Effector memory CD4-positive, alpha-beta T cell (primary cell): Measurements from ENCODE around the gene STK31.
"Not testable (repeated sequence)": the region's sequence is repeated elsewhere in the genome, so short reads cannot be mapped to it uniquely, and the experiment has no call there.

Source experiments
- DNase-seq, 3 donors: peaks; one replicate each; pipeline ENCODE4 v3.0.0-alpha.2; 2020
- H3K27ac ChIP-seq: 2 replicates; pipeline ENCODE4 v1.7.0; 2013; ENCODE audit warnings: mild to moderate bottlenecking, low read length, moderate library complexity; ENCODE audit not compliant: insufficient read depth, poor library complexity, severe bottlenecking
- H3K27me3 ChIP-seq: replicated peaks from 2 replicates; pipeline ENCODE4 v1.7.0; 2013; ENCODE audit warnings: mild to moderate bottlenecking, low read length; ENCODE audit not compliant: insufficient read depth, control insufficient read depth, poor library complexity, severe bottlenecking
- H3K36me3 ChIP-seq: 2 replicates; pipeline ENCODE4 v1.7.0; 2013; ENCODE audit warnings: mild to moderate bottlenecking, low read length, moderate library complexity; ENCODE audit not compliant: control insufficient read depth, insufficient read depth
- H3K4me1 ChIP-seq: 2 replicates; pipeline ENCODE4 v1.7.0; 2013; ENCODE audit warnings: low read length, mild to moderate bottlenecking; ENCODE audit not compliant: control insufficient read depth, insufficient read depth, poor library complexity, severe bottlenecking
- H3K4me3 ChIP-seq: 2 replicates; pipeline ENCODE4 v1.7.0; 2013; ENCODE audit warnings: low read length, low read depth, mild to moderate bottlenecking; ENCODE audit not compliant: insufficient read depth, poor library complexity, severe bottlenecking
- H3K9me3 ChIP-seq: 2 replicates; pipeline ENCODE4 v1.7.0; 2013; ENCODE audit warnings: mild to moderate bottlenecking, low read length, moderate library complexity; ENCODE audit not compliant: control insufficient read depth

STK31 gene

GRCh38 chr7:23788843-23789242, 78.8 kb downstream of the STK31 start:
- Histone ChIP-seq H3K4me3 (no peak overlapping the region), H3K27ac (no peak overlapping the region), H3K27me3 (no peaks in the 10 kb centered on the region), H3K4me1 (no peaks in the 10 kb centered on the region), H3K9me3 (no peaks in the 10 kb centered on the region), H3K36me3 (no peaks in the 10 kb centered on the region)
- DNase-seq = no peak

DNA sequence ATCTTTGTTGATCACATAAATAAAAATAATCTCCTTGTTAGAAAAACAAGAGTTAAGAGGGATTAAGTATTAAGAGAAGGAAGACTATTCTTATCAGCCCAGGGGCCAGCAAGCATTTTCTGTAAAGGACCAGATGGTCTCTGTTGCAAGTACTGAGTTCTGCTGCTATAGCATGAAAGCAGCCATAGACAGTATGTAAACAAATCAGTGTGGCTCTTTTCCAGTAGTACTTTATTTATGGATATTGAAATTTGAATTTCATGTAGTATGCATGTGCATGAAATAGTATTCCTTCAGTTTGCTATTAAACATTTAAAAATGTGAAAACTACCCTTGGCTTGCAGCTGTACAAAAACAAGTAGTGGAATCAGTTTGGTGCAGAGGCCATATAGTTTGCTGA, 81.7 kb downstream of the STK31 start:
- no peaks in the 10 kb centered on the region for H3K27me3 ChIP-seq
- H3K4me1 ChIP-seq = no peaks in the 10 kb centered on the region
- H3K36me3 ChIP-seq = no peaks in the 10 kb centered on the region
- H3K4me3 ChIP-seq = no peak overlapping the region
- no peak for DNase-seq
- no peak overlapping the region for H3K27ac ChIP-seq
- no peaks in the 10 kb centered on the region for H3K9me3 ChIP-seq

DNA sequence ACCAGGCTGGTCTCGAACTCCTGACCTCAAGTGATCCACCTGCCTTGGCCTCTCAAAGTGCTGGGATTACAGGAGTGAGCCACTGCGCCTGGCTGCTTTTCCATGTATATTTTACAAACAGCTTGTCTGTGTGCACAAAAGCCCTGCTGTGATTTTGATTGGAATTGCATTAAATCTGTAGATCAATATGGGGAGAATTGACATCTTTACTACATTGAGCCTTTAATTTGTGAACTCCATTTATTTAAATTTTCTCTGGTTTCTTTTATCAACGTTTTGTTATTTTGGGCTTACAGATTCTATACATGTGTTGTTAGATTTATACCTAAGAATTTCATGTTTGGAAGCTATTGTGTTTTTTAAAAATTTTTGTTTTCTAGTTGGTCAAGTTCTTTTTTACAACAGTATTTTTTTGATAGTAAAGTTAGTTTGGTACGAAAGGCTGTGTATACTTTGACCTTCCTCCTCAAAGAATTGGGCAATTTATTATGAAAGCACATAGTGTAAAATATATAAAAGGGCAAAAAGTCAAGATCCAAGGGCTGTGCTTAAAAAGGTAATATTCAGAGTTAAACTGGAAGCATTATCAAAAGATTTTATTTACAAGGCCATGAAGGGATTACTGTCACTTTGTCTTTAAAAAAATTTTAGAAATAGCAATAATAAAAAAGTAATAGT, 92.8 kb downstream of the STK31 start:
- Histone ChIP-seq H3K9me3 (no peaks in the 10 kb centered on the region), H3K4me3 (no peak overlapping the region), H3K36me3 (no peaks in the 10 kb centered on the region), H3K27me3 (no peaks in the 10 kb centered on the region), H3K4me1 (no peaks in the 10 kb centered on the region), H3K27ac (no peak overlapping the region)
- DNase-seq = no peak

DNA sequence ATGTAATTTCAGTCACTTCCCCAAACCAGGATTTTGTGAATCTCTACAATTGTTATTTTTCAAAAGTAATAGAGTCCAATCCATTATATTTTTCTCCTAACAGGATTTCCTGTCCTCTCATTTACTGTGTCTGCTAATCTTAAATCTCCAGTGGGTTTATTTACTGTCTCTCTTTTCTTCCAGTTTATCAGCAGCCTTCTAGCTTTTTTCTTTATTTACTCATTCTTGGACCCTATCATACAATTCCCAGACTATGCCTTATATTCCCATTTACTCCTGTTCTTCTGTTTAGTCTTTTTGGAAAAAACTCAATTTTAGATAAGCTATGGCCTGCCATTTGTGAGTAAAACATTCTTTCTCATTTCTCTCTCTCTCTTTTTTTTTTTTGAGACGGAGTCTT, 94.7 kb downstream of the STK31 start:
- H3K27me3 ChIP-seq = no peaks in the 10 kb centered on the region
- H3K9me3 ChIP-seq = no peaks in the 10 kb centered on the region
- H3K36me3 ChIP-seq = no peaks in the 10 kb centered on the region
- DNase-seq = no peak
- H3K27ac ChIP-seq = no peak overlapping the region
- H3K4me1 ChIP-seq = no peaks in the 10 kb centered on the region
- H3K4me3 ChIP-seq = no peak overlapping the region

DNA sequence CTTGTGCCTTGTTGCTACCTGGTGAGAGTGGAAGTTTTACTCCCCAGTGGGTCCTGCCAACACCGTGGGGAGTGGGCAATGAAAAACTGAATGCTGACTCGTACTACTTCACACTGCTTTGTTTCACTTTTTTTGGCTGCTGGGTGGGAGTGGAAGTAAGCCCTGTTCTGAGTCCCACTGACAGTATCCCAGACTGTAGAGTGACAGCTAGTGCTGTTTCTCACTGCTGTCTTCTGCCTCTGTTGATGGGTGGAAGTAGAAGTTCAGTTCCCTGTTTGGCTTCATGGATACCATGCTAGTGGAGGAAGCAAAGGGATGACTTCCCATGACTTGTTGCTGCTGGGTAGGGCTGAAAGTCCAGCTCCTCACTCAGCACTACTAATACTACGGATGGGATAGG, 98.4 kb downstream of the STK31 start:
- DNase-seq = no peak
- Histone ChIP-seq H3K27me3 (no peaks in the 10 kb centered on the region), H3K36me3 (no peaks in the 10 kb centered on the region), H3K9me3 (no peaks in the 10 kb centered on the region), H3K27ac (no peak overlapping the region), H3K4me3 (no peak overlapping the region), H3K4me1 (no peaks in the 10 kb centered on the region)

DNA sequence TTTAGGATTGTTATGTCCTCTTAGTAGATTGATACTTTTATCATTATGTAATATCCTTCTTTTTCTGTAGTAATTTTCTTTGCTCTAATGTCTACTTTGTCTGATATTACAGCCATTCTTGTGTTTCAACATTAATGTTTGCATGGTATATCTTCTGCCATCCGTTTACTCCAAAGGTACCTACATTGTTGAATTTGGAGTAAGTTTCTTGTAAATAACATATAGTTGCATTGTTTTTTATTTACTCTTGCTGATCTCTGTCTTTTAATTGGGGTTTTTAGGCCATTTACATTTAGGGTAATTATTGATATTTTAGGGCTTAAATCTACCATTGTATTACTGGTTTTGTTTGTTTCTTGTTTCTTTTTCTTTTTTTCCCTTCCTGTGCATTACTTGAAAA, 100.1 kb downstream of the STK31 start:
- H3K4me3 ChIP-seq = no peak overlapping the region
- H3K4me1 ChIP-seq = no peaks in the 10 kb centered on the region
- H3K36me3 ChIP-seq = no peaks in the 10 kb centered on the region
- H3K27ac ChIP-seq = no peak overlapping the region
- H3K27me3 ChIP-seq = no peaks in the 10 kb centered on the region
- H3K9me3 ChIP-seq = no peaks in the 10 kb centered on the region
- no peak for DNase-seq

- Histone ChIP-seq H3K9me3 (no peaks in the 10 kb centered on the region), H3K4me1 (no peaks in the 10 kb centered on the region), H3K27ac (no peak overlapping the region), H3K36me3 (no peaks in the 10 kb centered on the region), H3K4me3 (no peak overlapping the region), H3K27me3 (no peaks in the 10 kb centered on the region)
- no peak for DNase-seq
These were observed 101.5 kb downstream of the STK31 start for GRCh38 chr7:23811540-23811939.

DNA sequence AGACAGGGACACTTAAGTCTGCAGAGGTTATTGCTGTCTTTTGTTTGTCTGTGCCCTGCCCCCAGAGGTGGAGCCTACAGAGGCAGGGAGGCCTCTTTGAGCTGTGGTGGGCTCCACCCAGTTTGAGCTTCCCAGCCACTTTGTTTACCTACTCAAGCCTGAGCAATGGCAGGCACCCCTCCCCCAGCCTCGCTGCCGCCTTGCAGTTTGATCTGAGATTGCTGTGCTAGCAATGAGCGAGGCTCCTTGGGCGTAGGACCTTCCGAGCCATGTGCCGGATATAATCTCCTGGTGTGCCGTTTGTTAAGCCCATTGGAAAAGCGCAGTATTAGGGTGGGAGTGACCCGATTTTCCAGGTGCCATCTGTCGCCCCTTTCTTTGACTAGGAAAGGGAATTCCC, 118.1 kb downstream of the STK31 start:
- H3K4me1 ChIP-seq, H3K27me3 ChIP-seq, H3K27ac ChIP-seq, H3K4me3 ChIP-seq, DNase-seq, H3K9me3 ChIP-seq, H3K36me3 ChIP-seq: not testable (repeated sequence)

- not testable (repeated sequence) for H3K4me1 ChIP-seq, H3K4me3 ChIP-seq
These were observed 122.7 kb downstream of the STK31 start for GRCh38 chr7:23832733-23833132.

DNA sequence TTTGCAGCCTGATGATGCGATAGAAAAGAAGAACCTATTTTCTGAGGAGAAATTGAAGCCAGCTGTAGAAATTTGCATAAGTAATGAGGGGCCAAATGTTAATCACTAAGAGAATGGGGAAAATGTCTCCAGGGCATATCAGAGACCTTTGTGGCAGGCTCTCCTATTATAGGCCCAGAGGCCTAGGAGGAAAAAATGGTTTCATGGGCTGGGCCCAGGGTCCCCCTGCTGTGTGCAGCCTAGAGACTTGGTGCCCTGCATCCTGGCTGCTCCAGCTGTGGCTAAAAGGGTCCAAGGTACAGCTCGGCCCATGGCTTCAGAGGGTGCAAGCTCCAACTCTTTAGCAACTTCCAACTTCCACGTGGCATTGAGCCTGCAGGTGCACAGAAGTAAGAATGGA, 123.4 kb downstream of the STK31 start:
- Histone ChIP-seq H3K9me3 (no peaks in the 10 kb centered on the region), H3K4me3 (no peak overlapping the region), H3K36me3 (no peaks in the 10 kb centered on the region), H3K27me3 (no peaks in the 10 kb centered on the region), H3K4me1 (no peaks in the 10 kb centered on the region), H3K27ac (no peak overlapping the region)
- DNase-seq = no peak

More at GRCh38 chr7:23832733-23833132, 122.7 kb downstream of the STK31 start:
- not testable (repeated sequence) for H3K27me3 ChIP-seq, H3K27ac ChIP-seq, DNase-seq, H3K36me3 ChIP-seq, H3K9me3 ChIP-seq
